ENCODE measurements around the gene IL2RA. TPM values are rescaled to one million over a fixed set of nuclear protein-coding genes. Genes with fewer than 3 reads are reported as not detected.
"Not testable (repeated sequence)": the region's sequence is repeated elsewhere in the genome, so short reads cannot be mapped to it uniquely, and the experiment has no call there.

The IL2RA gene
- total RNA-seq, 1 donor from 2014 or later: not detected

DNA sequence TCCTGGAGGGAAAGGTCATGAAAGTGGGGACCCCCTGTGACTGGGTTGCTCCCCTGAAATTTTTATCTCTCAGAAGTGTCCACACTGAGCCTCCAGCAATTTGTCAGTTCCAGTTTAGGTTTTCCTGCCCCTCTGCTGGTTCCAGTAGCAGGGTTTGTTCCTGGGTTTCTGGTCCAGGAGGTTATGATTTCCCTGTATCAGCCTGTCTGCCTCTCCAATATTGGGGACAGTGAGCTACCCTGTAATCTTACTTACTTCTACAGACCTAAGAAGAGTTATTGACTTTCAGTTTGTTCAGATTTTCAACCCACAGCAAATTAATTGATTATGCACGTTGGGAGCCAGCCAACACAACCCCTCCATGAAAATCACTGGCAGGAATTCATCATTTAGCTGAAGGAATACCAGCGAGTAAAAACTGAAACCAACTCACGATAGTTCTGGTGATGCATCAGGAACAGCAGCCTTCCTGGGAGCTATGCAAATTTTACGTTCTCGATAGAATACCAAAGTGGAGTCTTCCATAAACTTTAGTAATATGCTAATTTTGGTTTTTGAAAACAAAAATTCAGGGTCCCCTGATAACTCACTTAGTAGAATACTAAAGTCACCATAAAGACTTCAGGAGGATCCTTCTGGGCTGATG lies 53.5 kb downstream of the IL2RA start:
- DNase-seq (ENCODE audit: low read depth): no peak
- peaks cover 5% of the 10 kb centered on the region for H3K27me3 ChIP-seq (ENCODE audit: control insufficient read depth, insufficient read depth, low read length)
- no peak overlapping the region for H3K4me3 ChIP-seq (ENCODE audit: low read depth, low read length)
- H3K36me3 ChIP-seq (ENCODE audit: control insufficient read depth, insufficient read depth, low read length): no peaks in the 10 kb centered on the region
- TF ChIP-seq, protein P1, sequence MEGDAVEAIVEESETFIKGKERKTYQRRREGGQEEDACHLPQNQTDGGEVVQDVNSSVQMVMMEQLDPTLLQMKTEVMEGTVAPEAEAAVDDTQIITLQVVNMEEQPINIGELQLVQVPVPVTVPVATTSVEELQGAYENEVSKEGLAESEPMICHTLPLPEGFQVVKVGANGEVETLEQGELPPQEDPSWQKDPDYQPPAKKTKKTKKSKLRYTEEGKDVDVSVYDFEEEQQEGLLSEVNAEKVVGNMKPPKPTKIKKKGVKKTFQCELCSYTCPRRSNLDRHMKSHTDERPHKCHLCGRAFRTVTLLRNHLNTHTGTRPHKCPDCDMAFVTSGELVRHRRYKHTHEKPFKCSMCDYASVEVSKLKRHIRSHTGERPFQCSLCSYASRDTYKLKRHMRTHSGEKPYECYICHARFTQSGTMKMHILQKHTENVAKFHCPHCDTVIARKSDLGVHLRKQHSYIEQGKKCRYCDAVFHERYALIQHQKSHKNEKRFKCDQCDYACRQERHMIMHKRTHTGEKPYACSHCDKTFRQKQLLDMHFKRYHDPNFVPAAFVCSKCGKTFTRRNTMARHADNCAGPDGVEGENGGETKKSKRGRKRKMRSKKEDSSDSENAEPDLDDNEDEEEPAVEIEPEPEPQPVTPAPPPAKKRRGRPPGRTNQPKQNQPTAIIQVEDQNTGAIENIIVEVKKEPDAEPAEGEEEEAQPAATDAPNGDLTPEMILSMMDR (IDR thresholded peaks at IDR 0.05; ENCODE audit: insufficient read depth, low read length, poor library complexity, severe bottlenecking): no peak

GRCh38 chr10:6006991-6007390 lies 55.2 kb downstream of the IL2RA start:
- DNase-seq (ENCODE audit: low read depth): no peak
- H3K36me3 ChIP-seq (ENCODE audit: control insufficient read depth, insufficient read depth, low read length): no peaks in the 10 kb centered on the region
- TF ChIP-seq, protein P1 (IDR thresholded peaks at IDR 0.05; ENCODE audit: insufficient read depth, low read length, poor library complexity, severe bottlenecking): no peak
- no peak overlapping the region for H3K4me3 ChIP-seq (ENCODE audit: low read depth, low read length)
- peaks cover 5% of the 10 kb centered on the region for H3K27me3 ChIP-seq (ENCODE audit: control insufficient read depth, insufficient read depth, low read length)

DNA sequence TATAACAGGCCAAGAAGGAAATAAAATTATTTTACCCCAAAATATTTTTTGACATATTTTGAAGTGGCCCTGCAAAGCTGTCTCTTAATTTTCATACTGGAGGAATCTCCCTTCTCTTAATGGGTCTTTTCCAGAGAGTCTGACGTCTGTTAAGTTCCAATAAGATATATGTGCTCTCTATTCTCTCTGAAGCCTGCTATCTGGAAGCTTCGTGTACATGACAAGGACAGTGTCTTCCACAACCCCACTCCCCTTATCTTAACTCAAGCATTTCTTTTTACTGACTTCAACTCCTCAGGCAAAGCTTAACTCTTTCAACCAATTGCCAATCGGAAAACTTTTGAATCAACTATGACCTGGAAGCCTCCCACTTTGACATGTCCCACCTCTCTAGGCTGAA lies 55.6 kb downstream of the IL2RA start:
- Histone ChIP-seq H3K27me3 (ENCODE audit: control insufficient read depth, insufficient read depth, low read length) (peaks cover 5% of the 10 kb centered on the region), H3K4me3 (ENCODE audit: low read depth, low read length) (no peak overlapping the region), H3K36me3 (ENCODE audit: control insufficient read depth, insufficient read depth, low read length) (no peaks in the 10 kb centered on the region)
- no peak for DNase-seq (ENCODE audit: low read depth)
- TF ChIP-seq, protein P1 (IDR thresholded peaks at IDR 0.05; ENCODE audit: insufficient read depth, low read length, poor library complexity, severe bottlenecking): no peak

- no peak for DNase-seq (ENCODE audit: low read depth)
- TF ChIP-seq, protein P1 (IDR thresholded peaks at IDR 0.05; ENCODE audit: insufficient read depth, low read length, poor library complexity, severe bottlenecking): no peak
- H3K27me3 ChIP-seq (ENCODE audit: control insufficient read depth, insufficient read depth, low read length): peaks cover 5% of the 10 kb centered on the region
- H3K36me3 ChIP-seq (ENCODE audit: control insufficient read depth, insufficient read depth, low read length): no peaks in the 10 kb centered on the region
- H3K4me3 ChIP-seq (ENCODE audit: low read depth, low read length): no peak overlapping the region
These were observed 56.2 kb downstream of the IL2RA start for GRCh38 chr10:6005856-6006395.

- H3K4me3 ChIP-seq (ENCODE audit: low read depth, low read length): not testable (repeated sequence)
These were observed 56.9 kb downstream of the IL2RA start for GRCh38 chr10:6005161-6005804.

GRCh38 chr10:6002809-6003510 lies 59.2 kb downstream of the IL2RA start:
- no peak for DNase-seq (ENCODE audit: low read depth)
- TF ChIP-seq, protein P1 (IDR thresholded peaks at IDR 0.05; ENCODE audit: insufficient read depth, low read length, poor library complexity, severe bottlenecking): no peak
- no peaks in the 10 kb centered on the region for H3K36me3 ChIP-seq (ENCODE audit: control insufficient read depth, insufficient read depth, low read length)

More at GRCh38 chr10:6005161-6005804, 56.9 kb downstream of the IL2RA start:
- H3K36me3 ChIP-seq (ENCODE audit: control insufficient read depth, insufficient read depth, low read length); DNase-seq (ENCODE audit: low read depth); H3K27me3 ChIP-seq (ENCODE audit: control insufficient read depth, insufficient read depth, low read length): not testable (repeated sequence)

More at GRCh38 chr10:6002809-6003510, 59.2 kb downstream of the IL2RA start:
- Histone ChIP-seq H3K27me3 (ENCODE audit: control insufficient read depth, insufficient read depth, low read length) (peaks cover 13% of the 10 kb centered on the region), H3K4me3 (ENCODE audit: low read depth, low read length) (no peak overlapping the region)
